NB4 (cell line): ENCODE results near the gene NPAT.
A peak's percentile ranks its signal among the peaks of the same experiment; 100 is the strongest.

ENCODE experiments used
- DNase-seq: peaks from one replicate; pipeline ENCODE4 v3.0.0; 2010; ENCODE audit warnings: low read depth
- H3K4me3 ChIP-seq: one replicate; pipeline ENCODE4 v1.5.1; 2011; ENCODE audit warnings: mild to moderate bottlenecking, low read depth, low read length, moderate library complexity
- MYC ChIP-seq: IDR thresholded peaks from 2 replicates; pipeline ENCODE4 v1.6.1; 2011; ENCODE audit warnings: low read depth, low read length
- POLR2A ChIP-seq: IDR thresholded peaks from 2 replicates; pipeline ENCODE4 v1.6.1; 2011; ENCODE audit warnings: mild to moderate bottlenecking; ENCODE audit not compliant: insufficient read length; ENCODE audit errors: extremely low read depth
- TF ChIP-seq, protein P1 (sequence below): IDR thresholded peaks from one replicate; pipeline ENCODE4 v1.5.1; 2012; ENCODE audit warnings: low read depth, low read length
- TF ChIP-seq, protein P2 (sequence below): IDR thresholded peaks from 2 replicates; pipeline ENCODE4 v1.6.1; 2011; ENCODE audit warnings: low read depth, low read length

NPAT gene

DNA sequence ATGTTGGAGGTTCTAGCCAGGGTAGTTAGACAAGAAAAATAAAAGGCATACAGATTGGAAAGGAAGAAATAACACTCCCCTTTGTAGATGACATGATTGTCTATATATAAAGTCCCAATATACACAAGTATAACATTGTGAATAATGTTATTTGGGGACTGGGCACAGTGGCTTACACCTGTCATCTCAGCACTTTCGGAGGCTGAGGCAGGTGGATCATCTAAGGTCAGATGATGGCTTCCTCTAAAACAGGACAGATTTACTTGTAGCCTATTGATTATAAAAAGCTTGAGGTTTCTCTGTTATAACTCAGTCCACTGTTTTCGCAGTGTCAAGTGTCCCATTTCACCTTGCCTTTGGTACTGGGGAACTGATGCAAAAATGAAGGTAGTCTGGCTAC, 20.0 kb upstream of the NPAT start:
- H3K4me3 ChIP-seq, result no peak overlapping the region
- TF ChIP-seq, protein P1, sequence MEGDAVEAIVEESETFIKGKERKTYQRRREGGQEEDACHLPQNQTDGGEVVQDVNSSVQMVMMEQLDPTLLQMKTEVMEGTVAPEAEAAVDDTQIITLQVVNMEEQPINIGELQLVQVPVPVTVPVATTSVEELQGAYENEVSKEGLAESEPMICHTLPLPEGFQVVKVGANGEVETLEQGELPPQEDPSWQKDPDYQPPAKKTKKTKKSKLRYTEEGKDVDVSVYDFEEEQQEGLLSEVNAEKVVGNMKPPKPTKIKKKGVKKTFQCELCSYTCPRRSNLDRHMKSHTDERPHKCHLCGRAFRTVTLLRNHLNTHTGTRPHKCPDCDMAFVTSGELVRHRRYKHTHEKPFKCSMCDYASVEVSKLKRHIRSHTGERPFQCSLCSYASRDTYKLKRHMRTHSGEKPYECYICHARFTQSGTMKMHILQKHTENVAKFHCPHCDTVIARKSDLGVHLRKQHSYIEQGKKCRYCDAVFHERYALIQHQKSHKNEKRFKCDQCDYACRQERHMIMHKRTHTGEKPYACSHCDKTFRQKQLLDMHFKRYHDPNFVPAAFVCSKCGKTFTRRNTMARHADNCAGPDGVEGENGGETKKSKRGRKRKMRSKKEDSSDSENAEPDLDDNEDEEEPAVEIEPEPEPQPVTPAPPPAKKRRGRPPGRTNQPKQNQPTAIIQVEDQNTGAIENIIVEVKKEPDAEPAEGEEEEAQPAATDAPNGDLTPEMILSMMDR, result no peak
- TF ChIP-seq, protein P2, sequence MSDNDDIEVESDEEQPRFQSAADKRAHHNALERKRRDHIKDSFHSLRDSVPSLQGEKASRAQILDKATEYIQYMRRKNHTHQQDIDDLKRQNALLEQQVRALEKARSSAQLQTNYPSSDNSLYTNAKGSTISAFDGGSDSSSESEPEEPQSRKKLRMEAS, result no peak
- DNase-seq, result no peak

DNA sequence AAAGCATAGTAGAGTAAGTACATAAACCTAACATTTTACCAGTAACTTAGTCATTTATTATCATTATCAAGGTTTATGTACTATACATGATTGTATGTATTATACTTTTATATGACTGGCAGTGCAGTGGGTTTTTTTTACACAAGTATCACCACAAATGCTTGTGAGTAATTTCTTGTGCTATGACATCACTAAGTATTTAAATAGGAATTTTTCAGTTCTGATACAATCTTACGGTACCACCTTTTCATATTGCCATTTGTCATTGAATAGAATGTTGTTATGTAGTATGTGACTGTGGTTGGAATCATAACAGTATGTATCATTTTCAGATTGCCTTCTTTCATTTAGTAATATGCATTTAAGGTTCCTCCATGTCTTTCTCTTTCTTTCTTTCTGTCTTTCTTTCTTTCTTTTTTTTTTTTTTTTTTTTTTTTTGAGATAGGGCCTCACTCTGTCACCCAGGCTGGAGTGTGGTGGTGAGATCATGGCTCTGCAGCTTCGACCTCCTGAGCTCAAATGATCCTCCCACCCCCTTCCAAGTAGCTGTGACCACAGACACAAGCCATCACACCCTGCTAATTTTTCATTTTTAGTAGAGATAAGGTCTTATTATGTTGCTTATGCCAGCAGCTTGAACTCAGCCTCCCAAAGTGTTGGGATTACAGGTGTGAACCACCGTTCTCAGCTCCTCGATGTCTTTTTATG, 19.0 kb upstream of the NPAT start:
- TF ChIP-seq, protein P2, result no peak
- DNase-seq, result no peak
- H3K4me3 ChIP-seq, result no peak overlapping the region

DNA sequence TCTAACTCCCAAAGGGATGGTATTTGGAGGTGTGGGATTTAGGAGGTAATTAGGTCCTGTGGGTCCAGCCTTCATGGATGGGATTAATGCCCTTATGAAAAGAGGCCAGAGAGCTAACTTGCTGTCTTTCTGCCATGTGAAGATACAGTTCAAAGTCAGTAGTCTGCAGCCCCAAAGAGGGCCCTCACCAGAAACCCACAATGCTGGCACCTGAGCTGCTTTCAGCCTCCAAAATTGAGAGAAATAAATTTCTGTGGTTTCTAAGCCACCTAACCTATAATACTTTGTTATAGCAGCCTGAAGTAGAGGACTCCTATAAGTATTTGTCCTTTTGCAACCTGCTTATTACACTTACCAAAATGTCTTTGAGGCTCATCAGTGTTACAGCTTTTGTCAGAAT, 16.6 kb upstream of the NPAT start:
- no peak for DNase-seq
- no peak overlapping the region for H3K4me3 ChIP-seq
- TF ChIP-seq POLR2A (no peak), MYC (no peak)
- TF ChIP-seq, protein P1, result no peak
- TF ChIP-seq, protein P2, result no peak

DNA sequence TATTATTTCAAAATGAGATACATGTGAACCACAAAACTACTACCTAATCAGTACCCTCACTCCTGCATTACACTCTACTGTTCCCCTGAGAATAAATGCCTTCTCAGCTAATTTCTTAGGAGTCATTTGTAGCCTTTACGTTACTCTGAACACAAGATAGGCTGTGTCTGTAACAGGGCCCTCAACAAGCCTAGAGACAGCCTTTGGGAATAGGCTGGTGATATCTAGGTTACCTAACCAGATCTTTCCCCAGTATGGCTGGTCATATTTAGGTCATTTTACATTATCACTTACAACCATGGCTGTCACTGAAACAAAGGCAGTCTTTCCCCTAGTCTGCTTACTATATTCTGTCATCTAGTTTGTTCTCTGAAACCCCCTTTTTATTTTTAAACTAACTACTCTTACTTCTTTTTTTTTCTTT, 14.6 kb upstream of the NPAT start:
- DNase-seq, result peak; percentile 15
- H3K4me3 ChIP-seq, result no peak overlapping the region
- TF ChIP-seq MYC, result no peak
- TF ChIP-seq, protein P2, result no peak
- TF ChIP-seq POLR2A, result no peak
- TF ChIP-seq, protein P1, result no peak

DNA sequence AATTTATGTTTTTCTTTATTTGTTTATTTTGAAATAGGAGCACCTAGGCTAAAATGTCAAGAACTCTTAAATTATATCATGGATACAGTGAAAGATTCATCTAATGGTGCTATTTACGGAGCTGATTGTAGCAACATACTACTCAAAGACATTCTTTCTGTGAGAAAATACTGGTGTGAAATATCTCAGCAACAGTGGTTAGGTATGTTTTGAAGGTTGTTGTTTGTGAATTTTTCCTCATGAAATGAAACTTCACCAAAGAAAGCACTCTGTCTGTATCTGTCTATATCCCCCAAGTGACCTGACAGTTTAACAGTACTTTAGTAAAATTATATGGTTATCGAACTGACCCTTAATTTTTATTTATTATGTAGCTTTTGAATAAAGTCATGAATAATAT, 13.2 kb upstream of the NPAT start:
- DNase-seq, result no peak
- TF ChIP-seq, protein P2, result no peak
- TF ChIP-seq, protein P1, result no peak
- TF ChIP-seq MYC (no peak), POLR2A (no peak)
- H3K4me3 ChIP-seq, result no peak overlapping the region

DNA sequence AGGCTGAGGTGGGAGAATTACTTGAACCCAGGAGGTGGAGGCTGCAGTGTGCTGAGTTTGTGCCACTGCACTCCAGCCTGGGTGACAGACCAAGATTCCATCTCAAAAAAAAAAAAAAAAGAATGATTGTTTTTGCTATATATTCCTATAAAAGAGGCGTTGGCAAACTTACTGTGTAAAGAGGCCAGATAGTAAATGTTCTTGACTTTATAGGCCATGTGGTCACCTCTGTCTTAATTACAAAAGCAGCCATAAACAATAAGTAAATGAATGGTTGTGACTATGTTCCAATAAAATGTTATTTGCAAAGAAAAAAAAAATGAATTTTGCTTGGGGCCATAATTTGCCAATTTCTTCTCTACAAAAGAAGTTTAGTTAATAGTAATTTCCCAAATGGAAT, 12.8 kb upstream of the NPAT start:
- no peak overlapping the region for H3K4me3 ChIP-seq
- TF ChIP-seq, protein P1, result no peak
- TF ChIP-seq MYC (no peak), POLR2A (no peak)
- TF ChIP-seq, protein P2, result no peak
- DNase-seq, result no peak
